Measurements from ENCODE around the gene ARFGAP3. TPM values are rescaled to one million over a fixed set of nuclear protein-coding genes. Genes with fewer than 3 reads are reported as not detected.

ARFGAP3 gene
- total RNA-seq, 1 donor from 2014 or later = 59.5 TPM

DNA sequence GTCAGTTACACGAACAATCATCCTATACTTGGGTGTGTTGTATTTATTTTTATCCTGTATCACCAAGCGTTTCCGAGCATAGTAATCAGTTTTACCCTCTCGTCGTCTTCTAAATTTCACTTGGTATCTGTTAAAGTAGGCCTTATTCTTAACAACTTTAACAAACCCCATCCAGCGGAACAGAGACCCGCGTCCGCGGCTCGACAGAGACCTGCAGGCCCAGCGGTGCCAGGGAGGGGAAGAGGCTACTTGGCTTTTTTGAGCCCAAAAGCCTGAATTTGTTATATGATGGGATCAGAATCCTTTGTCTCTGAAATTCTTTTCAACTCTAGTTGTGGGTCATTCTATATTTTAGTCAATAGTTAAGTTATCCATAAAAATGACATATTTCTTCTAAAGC, 79.9 kb downstream of the ARFGAP3 start:
- no peaks in the 10 kb centered on the region for H3K9me3 Mint-ChIP-seq (ENCODE audit: unreplicated experiment)
- Histone ChIP-seq H3K4me3 (ENCODE audit: insufficient read depth, low read depth, low read length) (no peak overlapping the region), H2AFZ (ENCODE audit: low read depth, low read length) (no peak overlapping the region), H3K9ac (ENCODE audit: low read length) (no peak overlapping the region), H3K4me1 (ENCODE audit: insufficient read depth, low read length) (no peaks in the 10 kb centered on the region), H3K36me3 (ENCODE audit: insufficient read depth, low read length) (no peaks in the 10 kb centered on the region), H3K27ac (ENCODE audit: low read depth, low read length) (no peak overlapping the region), H4K20me1 (ENCODE audit: insufficient read depth, low read length) (no peaks in the 10 kb centered on the region), H3K79me2 (ENCODE audit: insufficient read depth, low read length) (no peaks in the 10 kb centered on the region), H3K9me3 (ENCODE audit: insufficient read depth, low read depth, low read length) (no peaks in the 10 kb centered on the region), H3K27me3 (ENCODE audit: insufficient read depth, low read length) (no peaks in the 10 kb centered on the region), H3K4me2 (ENCODE audit: low read length) (no peak overlapping the region)
- no peak for TF ChIP-seq EZH2 (IDR thresholded peaks at IDR 0.05; ENCODE audit: insufficient read depth, low read length)
- TF ChIP-seq, protein P1, sequence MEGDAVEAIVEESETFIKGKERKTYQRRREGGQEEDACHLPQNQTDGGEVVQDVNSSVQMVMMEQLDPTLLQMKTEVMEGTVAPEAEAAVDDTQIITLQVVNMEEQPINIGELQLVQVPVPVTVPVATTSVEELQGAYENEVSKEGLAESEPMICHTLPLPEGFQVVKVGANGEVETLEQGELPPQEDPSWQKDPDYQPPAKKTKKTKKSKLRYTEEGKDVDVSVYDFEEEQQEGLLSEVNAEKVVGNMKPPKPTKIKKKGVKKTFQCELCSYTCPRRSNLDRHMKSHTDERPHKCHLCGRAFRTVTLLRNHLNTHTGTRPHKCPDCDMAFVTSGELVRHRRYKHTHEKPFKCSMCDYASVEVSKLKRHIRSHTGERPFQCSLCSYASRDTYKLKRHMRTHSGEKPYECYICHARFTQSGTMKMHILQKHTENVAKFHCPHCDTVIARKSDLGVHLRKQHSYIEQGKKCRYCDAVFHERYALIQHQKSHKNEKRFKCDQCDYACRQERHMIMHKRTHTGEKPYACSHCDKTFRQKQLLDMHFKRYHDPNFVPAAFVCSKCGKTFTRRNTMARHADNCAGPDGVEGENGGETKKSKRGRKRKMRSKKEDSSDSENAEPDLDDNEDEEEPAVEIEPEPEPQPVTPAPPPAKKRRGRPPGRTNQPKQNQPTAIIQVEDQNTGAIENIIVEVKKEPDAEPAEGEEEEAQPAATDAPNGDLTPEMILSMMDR (IDR thresholded peaks at IDR 0.05; ENCODE audit: insufficient read depth, low read depth, low read length) = no peak
- no peaks in the 10 kb centered on the region for H3K4me1 Mint-ChIP-seq (ENCODE audit: low read depth, unreplicated experiment)
- H3K27me3 Mint-ChIP-seq (ENCODE audit: low read depth, unreplicated experiment) = no peaks in the 10 kb centered on the region
- H3K4me3 Mint-ChIP-seq (ENCODE audit: unreplicated experiment) = no peak overlapping the region
- FAIRE-seq (no peak), DNase-seq (ENCODE audit: low read depth) (no peak)
- no peaks in the 10 kb centered on the region for H3K36me3 Mint-ChIP-seq (ENCODE audit: low read depth, unreplicated experiment)
- H3K27ac Mint-ChIP-seq (ENCODE audit: unreplicated experiment) = no peak overlapping the region

DNA sequence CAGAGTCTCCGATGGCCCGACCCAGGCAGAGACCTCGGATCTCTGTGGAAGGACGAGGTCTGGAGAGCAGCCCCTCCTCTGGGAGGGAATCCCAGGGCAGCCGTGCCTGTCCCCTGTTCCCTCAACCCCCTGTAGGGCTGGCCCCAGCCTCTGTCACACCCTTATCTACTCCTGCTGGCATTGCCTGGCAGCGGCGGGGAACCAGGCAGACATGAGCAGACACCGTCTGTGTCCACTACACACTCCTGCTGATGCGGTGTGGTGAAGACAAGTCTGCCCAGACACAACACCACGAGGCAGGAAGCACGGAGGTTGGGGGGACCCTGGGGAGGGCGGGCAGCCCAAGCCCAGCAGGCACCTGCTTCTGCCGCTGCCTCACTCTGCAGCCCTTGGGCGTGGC, 83.9 kb downstream of the ARFGAP3 start:
- peaks cover 4% of the 10 kb centered on the region for H3K4me1 Mint-ChIP-seq (ENCODE audit: low read depth, unreplicated experiment)
- H3K27ac Mint-ChIP-seq (ENCODE audit: unreplicated experiment) = no peak overlapping the region
- DNase-seq (ENCODE audit: low read depth) (no peak), FAIRE-seq (no peak)
- peaks cover 2% of the 10 kb centered on the region for H3K27me3 Mint-ChIP-seq (ENCODE audit: low read depth, unreplicated experiment)
- Histone ChIP-seq H4K20me1 (ENCODE audit: insufficient read depth, low read length) (no peaks in the 10 kb centered on the region), H3K27ac (ENCODE audit: low read depth, low read length) (no peak overlapping the region), H3K4me3 (ENCODE audit: insufficient read depth, low read depth, low read length) (no peak overlapping the region), H3K9ac (ENCODE audit: low read length) (no peak overlapping the region), H3K79me2 (ENCODE audit: insufficient read depth, low read length) (no peaks in the 10 kb centered on the region), H2AFZ (ENCODE audit: low read depth, low read length) (no peak overlapping the region), H3K4me2 (ENCODE audit: low read length) (no peak overlapping the region), H3K4me1 (ENCODE audit: insufficient read depth, low read length) (peaks cover 11% of the 10 kb centered on the region), H3K27me3 (ENCODE audit: insufficient read depth, low read length) (no peaks in the 10 kb centered on the region), H3K9me3 (ENCODE audit: insufficient read depth, low read depth, low read length) (no peaks in the 10 kb centered on the region), H3K36me3 (ENCODE audit: insufficient read depth, low read length) (no peaks in the 10 kb centered on the region)
- peaks cover 1% of the 10 kb centered on the region for H3K9me3 Mint-ChIP-seq (ENCODE audit: unreplicated experiment)
- no peaks in the 10 kb centered on the region for H3K36me3 Mint-ChIP-seq (ENCODE audit: low read depth, unreplicated experiment)
- TF ChIP-seq, protein P1 (IDR thresholded peaks at IDR 0.05; ENCODE audit: insufficient read depth, low read depth, low read length) = no peak
- no peak for TF ChIP-seq EZH2 (IDR thresholded peaks at IDR 0.05; ENCODE audit: insufficient read depth, low read length)
- no peak overlapping the region for H3K4me3 Mint-ChIP-seq (ENCODE audit: unreplicated experiment)

DNA sequence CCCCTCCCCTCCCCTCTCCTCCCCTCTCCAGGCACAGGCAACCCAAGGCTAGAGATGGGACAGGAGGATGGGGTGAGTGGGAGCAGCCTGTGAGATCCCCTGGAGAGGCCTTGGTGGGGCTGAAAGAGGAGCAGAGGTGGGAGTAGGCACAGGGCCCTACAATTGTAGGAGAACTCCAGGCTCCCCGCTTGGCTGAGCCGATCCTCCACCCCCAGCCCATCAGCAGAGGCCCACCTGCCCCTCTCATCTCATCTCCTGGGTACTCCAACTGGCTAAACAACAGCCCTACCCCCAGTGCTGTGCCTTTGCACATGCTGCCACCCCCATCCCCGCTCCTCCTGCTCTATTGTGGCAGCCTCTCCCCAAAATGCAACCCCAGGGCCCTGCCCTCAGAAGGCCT, 84.4 kb downstream of the ARFGAP3 start:
- TF ChIP-seq EZH2 (IDR thresholded peaks at IDR 0.05; ENCODE audit: insufficient read depth, low read length) = no peak
- TF ChIP-seq, protein P1 (IDR thresholded peaks at IDR 0.05; ENCODE audit: insufficient read depth, low read depth, low read length) = no peak
- Histone ChIP-seq H3K4me1 (ENCODE audit: insufficient read depth, low read length) (peaks cover 11% of the 10 kb centered on the region), H3K4me3 (ENCODE audit: insufficient read depth, low read depth, low read length) (no peak overlapping the region), H3K27ac (ENCODE audit: low read depth, low read length) (no peak overlapping the region), H3K9ac (ENCODE audit: low read length) (no peak overlapping the region), H3K4me2 (ENCODE audit: low read length) (no peak overlapping the region), H3K36me3 (ENCODE audit: insufficient read depth, low read length) (no peaks in the 10 kb centered on the region), H2AFZ (ENCODE audit: low read depth, low read length) (no peak overlapping the region), H3K9me3 (ENCODE audit: insufficient read depth, low read depth, low read length) (no peaks in the 10 kb centered on the region), H3K27me3 (ENCODE audit: insufficient read depth, low read length) (no peaks in the 10 kb centered on the region), H4K20me1 (ENCODE audit: insufficient read depth, low read length) (no peaks in the 10 kb centered on the region), H3K79me2 (ENCODE audit: insufficient read depth, low read length) (no peaks in the 10 kb centered on the region)
- peaks cover 7% of the 10 kb centered on the region for H3K4me1 Mint-ChIP-seq (ENCODE audit: low read depth, unreplicated experiment)
- no peak overlapping the region for H3K27ac Mint-ChIP-seq (ENCODE audit: unreplicated experiment)
- H3K27me3 Mint-ChIP-seq (ENCODE audit: low read depth, unreplicated experiment) = peaks cover 5% of the 10 kb centered on the region
- FAIRE-seq = no peak
- no peaks in the 10 kb centered on the region for H3K36me3 Mint-ChIP-seq (ENCODE audit: low read depth, unreplicated experiment)
- H3K9me3 Mint-ChIP-seq (ENCODE audit: unreplicated experiment) = peaks cover 1% of the 10 kb centered on the region
- no peak for DNase-seq (ENCODE audit: low read depth)
- no peak overlapping the region for H3K4me3 Mint-ChIP-seq (ENCODE audit: unreplicated experiment)
